WTC11 (cell line): Measurements from ENCODE around the gene INO80E.
A peak's percentile ranks its signal among the peaks of the same experiment; 100 is the strongest.

Experiments used
- CTCF ChIP-seq: fragments of 200-600 bp; IDR thresholded peaks from 2 replicates; pipeline ENCODE4 v1.8.0; 2022; ENCODE audit warnings: antibody characterized with exemption
- ZNF281 ChIP-seq: sonication (generic); formaldehyde crosslinking; IDR thresholded peaks from 2 replicates; pipeline ENCODE4 v1.8.0; 2023; ENCODE audit warnings: mild to moderate bottlenecking, missing genetic modification reagents
- TF ChIP-seq, protein P1 (sequence below): sonication (generic); formaldehyde crosslinking; IDR thresholded peaks from 2 replicates; pipeline ENCODE4 v1.8.0; 2023; ENCODE audit warnings: missing genetic modification reagents, mild to moderate bottlenecking, borderline replicate concordance
- TF ChIP-seq, protein P2 (sequence below): sonication (generic); formaldehyde crosslinking; conservative IDR thresholded peaks from 2 replicates; pipeline ENCODE4 v1.8.1; 2022; ENCODE audit warnings: mild to moderate bottlenecking, missing genetic modification reagents

- TF ChIP-seq CTCF (no peak), ZNF281 (CRISPR knock-in tag) (0 out of 2 replicates have a peak, but pooled peaks have one; percentile 35)
- TF ChIP-seq, protein P1, sequence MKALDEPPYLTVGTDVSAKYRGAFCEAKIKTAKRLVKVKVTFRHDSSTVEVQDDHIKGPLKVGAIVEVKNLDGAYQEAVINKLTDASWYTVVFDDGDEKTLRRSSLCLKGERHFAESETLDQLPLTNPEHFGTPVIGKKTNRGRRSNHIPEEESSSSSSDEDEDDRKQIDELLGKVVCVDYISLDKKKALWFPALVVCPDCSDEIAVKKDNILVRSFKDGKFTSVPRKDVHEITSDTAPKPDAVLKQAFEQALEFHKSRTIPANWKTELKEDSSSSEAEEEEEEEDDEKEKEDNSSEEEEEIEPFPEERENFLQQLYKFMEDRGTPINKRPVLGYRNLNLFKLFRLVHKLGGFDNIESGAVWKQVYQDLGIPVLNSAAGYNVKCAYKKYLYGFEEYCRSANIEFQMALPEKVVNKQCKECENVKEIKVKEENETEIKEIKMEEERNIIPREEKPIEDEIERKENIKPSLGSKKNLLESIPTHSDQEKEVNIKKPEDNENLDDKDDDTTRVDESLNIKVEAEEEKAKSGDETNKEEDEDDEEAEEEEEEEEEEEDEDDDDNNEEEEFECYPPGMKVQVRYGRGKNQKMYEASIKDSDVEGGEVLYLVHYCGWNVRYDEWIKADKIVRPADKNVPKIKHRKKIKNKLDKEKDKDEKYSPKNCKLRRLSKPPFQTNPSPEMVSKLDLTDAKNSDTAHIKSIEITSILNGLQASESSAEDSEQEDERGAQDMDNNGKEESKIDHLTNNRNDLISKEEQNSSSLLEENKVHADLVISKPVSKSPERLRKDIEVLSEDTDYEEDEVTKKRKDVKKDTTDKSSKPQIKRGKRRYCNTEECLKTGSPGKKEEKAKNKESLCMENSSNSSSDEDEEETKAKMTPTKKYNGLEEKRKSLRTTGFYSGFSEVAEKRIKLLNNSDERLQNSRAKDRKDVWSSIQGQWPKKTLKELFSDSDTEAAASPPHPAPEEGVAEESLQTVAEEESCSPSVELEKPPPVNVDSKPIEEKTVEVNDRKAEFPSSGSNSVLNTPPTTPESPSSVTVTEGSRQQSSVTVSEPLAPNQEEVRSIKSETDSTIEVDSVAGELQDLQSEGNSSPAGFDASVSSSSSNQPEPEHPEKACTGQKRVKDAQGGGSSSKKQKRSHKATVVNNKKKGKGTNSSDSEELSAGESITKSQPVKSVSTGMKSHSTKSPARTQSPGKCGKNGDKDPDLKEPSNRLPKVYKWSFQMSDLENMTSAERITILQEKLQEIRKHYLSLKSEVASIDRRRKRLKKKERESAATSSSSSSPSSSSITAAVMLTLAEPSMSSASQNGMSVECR (CRISPR knock-in tag), result peak; percentile 90; the same call in 1 of the 2 replicates
- TF ChIP-seq, protein P2, sequence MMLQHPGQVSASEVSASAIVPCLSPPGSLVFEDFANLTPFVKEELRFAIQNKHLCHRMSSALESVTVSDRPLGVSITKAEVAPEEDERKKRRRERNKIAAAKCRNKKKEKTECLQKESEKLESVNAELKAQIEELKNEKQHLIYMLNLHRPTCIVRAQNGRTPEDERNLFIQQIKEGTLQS (CRISPR knock-in tag), result no peak
Measured at GRCh38 chr16:30028438-30029076, 32.5 kb downstream of the INO80E start.
